A549 treated with CpdA at 1 μM for 4 hours (cell line): ENCODE results near the gene SPTBN2. TPM values are rescaled to one million over a fixed set of nuclear protein-coding genes. Genes with fewer than 3 reads are reported as not detected.

Experiments used
- total RNA-seq: library from RNA; stranded (reverse); fragments of 200-300 nt; extraction: Qiagen RNA extraction; gene quantifications from 5 replicates; pipeline ENCODE4 v1.2.3, GENCODE V29; 2022; ENCODE audit warnings: low read depth

The SPTBN2 gene
- total RNA-seq: 7.6 to 14.1 TPM (median 9.9 TPM) in 5 replicates

DNA sequence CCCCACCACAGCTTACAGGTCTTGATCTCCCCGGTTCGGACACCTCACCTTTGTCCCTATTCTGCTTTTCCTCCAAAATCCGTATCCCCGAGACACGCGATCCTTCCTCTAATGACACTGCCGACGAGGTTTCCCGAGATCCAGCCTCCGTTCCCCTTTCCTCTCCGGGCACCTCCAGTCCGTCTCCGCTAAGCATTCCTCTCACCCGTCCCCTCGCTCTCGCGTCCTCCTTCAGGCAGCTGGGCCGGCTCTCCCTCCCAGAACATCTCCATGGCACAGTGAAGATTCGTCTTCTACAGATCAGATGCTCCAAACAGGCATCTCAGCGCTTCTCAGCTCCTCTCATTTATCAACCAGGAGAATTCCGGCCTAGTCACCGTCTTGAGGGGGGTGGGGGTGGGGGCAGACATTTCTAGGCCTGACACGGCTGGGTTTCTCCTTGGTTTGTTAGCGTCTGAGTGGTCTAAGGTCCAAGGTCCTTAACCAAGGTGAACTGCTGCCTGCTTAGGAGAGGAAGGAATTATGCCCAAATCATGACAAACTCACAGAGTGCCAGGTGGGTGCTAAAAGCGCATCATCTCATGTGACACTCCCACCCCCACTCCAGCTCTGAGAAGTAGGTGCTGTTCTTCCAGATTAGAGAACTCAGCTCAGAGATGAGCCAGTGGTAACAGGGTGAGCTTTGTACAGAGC lies at the start of gene SPTBN2:
Gene SPTBN2, minus strand, starts transcription at position 524 of the 693 bp plus-strand sequence. CDS start 7,976 bp downstream, outside the sequence.

DNA sequence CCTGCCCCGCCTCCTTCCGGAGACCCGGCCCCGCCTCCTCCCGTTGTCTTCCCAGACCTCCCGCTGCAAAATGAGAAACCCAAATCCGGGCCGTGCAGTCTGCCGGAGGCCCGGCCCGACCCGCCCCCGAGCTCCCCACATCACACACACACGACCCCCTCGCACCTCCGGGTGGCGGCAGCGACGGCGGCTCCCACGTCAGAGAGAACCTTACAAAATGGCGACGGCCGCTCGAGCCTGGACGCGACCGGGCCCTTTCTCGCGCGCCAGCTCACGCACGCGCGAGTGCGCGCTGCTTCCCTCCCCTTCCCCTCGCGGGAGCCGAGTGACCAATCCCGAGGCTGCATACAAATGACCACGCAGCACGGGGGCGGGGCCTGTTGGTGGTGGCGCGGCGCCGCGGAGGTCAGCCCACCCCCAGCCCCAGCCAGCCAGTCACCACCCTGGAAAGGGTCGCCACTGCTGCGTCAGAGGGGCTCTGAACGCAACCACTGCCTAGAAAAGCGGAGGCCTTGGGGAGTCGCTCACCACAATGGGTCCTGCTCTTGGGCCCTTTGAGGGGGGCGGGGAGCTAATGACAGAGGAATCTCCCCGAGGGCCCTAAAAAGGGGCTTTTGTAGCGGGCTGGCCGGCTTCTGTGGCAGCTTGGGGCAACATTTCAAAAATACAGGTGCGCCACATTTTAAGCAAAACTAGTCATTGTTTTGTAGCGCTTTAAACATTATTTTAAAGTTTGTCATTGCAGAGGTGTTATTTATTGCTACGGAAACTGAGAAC lies 51.2 kb downstream of the SPTBN2 start, which contains the start of gene RBM4B:
Gene RBM4B, minus strand, starts transcription at position 289 of the 777 bp plus-strand sequence. CDS start 808 bp downstream, outside the sequence.

DNA sequence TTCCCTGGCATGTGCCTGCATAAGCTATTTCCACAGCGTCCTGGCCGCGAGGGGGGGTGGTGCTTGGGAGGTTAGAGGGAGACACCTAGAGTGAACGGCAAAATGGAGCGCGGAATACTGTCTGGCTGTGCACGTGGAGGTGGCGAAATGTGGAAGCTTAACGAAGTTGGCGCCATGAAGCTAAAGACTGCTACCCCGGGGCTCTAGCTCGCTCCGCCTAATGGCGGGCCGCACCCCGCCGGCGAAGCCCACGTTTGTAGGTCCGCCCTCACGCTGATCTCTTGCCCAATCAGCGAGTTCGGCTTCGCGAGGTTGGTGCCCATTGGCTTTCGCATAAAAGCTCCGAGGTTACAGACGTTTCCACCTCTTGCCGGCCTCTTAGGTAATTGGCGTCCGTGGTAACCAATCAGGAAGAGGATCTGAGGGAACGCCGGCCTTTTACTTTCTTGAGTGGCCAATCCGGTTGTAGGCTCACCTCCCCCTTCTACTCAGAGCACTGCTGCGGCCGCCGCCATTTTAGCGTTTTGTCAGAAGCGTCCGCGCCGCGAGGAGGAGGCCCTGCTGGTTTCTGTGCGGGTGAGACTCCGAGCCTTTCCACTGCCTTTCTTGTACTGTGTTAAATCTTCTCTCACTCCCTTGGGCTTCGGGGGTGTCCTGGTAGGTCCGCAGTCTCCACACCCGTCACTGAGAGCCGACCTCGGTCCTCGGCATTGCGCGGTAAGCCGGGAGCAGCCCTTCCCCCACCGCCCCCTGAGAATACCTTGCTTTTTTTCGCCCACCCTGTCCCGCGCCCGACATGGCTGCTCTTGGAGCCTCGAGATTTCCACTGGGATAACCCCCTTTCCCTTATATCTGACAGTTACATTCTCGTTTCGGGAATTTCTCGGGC lies 90.6 kb downstream of the SPTBN2 start, which contains the start of gene RBM4:
Gene RBM4, plus strand, starts transcription at position 527 of the 889 bp plus-strand sequence. CDS start 1,009 bp downstream, outside the sequence.

Other genes with a start within 250 kb of the SPTBN2 start
- gene DPP3, start 248.8 kb downstream of the SPTBN2 start, total RNA-seq: 47.5 to 58.9 TPM (median 55.8 TPM) in 5 replicates
- gene BBS1, start 218.6 kb downstream of the SPTBN2 start, total RNA-seq: 7.7 to 11.2 TPM (median 9.1 TPM) in 5 replicates
- gene ZDHHC24, start 183.2 kb downstream of the SPTBN2 start, total RNA-seq: 7.1 to 14.3 TPM (median 12.0 TPM) in 5 replicates
- gene ACTN3, start 182.3 kb downstream of the SPTBN2 start, total RNA-seq: 0.01 TPM in 1 of 5 replicates, not detected in the others
- 28.6 to 39.6 TPM (median 34.1 TPM) in 5 replicates for gene CTSF, start 160.6 kb downstream of the SPTBN2 start, total RNA-seq
- gene CCDC87, start 136.2 kb downstream of the SPTBN2 start, total RNA-seq: 0.51 to 0.89 TPM (median 0.69 TPM) in 5 replicates
- 24.2 to 30.2 TPM (median 26.9 TPM) in 5 replicates for gene CCS, start 136.0 kb downstream of the SPTBN2 start, total RNA-seq
- gene RBM14, start 112.6 kb downstream of the SPTBN2 start, total RNA-seq: 62.2 to 81.0 TPM (median 71.8 TPM) in 5 replicates
- 132 to 153 TPM (median 141 TPM) in 5 replicates for gene RBM4, start 90.5 kb downstream of the SPTBN2 start, total RNA-seq
- gene RBM4B, start 51.3 kb downstream of the SPTBN2 start, total RNA-seq: 21.5 to 23.4 TPM (median 23.1 TPM) in 5 replicates
- 31.2 to 47.7 TPM (median 47.5 TPM) in 5 replicates for gene RCE1, start 114.2 kb upstream of the SPTBN2 start, total RNA-seq
- 56.1 to 79.0 TPM (median 67.9 TPM) in 5 replicates for gene LRFN4, start 127.8 kb upstream of the SPTBN2 start, total RNA-seq
- gene PC, start 229.2 kb upstream of the SPTBN2 start, total RNA-seq: 23.9 to 31.7 TPM (median 30.5 TPM) in 5 replicates
- gene C11orf86, start 246.1 kb upstream of the SPTBN2 start, total RNA-seq: 30.0 to 57.8 TPM (median 47.5 TPM) in 5 replicates